ELF-1 (cell line): Measurements from ENCODE around the gene HOXA7.

Source experiments
- DNase-seq: peaks from one replicate; pipeline ENCODE4 v3.0.0-alpha.2; 2016; ENCODE audit warnings: low read depth, low spot score

HOXA7 gene

DNA sequence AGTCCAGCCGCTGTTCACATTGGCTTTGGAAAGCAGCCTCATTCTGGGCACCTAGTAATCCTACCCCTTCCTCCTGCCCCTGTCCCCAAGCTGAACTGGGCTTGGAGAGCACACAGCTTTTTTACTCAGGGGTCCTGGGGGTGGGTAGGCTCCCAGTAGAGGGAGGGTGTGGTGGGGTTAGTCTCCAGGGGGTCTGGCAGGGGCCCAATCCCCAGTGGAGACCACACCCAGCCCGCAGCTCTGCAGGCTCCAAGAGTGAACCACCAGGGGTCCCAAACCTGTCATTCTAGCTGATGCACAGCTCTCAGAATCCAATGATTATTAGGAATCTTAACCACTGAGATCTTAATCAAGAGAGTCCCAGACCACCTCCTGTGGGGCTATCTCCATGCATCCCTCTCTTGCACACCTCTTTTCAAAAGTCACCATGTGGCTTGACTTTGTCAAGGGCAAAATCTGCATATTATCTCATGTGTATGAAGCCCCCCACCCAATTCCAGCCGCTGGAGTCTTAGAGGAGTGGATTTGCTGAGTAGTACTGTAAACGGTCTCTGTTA, 25.9 kb upstream of the HOXA7 start:
- DNase-seq: peak; percentile 6

GRCh38 chr7:27181795-27182275, 25.4 kb upstream of the HOXA7 start:
- DNase-seq: no peak

DNA sequence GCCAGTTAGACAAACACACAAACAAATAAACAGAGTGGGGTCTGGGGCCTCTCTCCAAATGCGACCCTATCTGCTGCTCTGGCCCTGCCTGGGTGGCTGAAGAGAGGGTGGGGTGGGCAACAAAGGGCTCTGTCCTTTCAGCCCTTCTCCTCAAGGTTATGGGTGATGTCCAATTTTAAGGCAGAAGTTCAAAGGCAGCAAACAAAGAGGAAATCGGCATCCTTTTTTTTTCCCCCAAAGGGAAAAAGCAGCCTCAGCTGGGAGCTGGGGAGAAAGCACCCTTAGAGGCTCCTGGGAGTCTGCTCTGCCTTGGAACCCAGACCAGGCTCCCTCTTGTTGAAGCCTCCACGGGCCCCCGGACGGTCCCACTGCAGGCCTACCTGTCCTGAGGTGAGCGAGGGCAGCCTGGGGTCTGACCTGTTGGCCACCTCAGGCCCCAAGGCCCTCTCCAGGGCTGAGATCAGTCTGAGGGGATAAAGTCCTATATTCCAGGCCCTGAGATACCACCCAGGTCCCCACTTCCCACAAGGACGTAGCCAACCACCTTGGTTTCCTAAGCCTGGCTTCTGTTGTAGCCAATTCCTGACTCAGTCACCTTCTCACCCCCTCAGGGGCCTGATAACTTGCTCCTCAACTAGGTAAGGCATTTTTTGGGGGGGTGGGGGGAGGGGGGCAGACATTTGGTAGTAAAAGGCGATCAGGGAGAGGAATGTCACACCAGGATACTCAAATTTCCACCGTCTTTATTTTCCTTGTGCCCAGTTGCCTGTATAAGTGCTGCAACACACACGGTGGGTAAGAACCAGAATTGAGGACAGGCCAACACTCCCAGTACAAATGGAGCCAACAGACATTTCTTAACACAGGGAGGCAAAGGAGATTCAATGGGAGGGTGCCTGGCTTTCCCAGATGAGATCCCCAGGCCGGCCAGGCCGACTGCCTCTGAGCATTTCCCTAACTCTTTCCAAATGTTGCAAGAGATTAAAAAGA, 24.3 kb upstream of the HOXA7 start:
- DNase-seq: no peak

DNA sequence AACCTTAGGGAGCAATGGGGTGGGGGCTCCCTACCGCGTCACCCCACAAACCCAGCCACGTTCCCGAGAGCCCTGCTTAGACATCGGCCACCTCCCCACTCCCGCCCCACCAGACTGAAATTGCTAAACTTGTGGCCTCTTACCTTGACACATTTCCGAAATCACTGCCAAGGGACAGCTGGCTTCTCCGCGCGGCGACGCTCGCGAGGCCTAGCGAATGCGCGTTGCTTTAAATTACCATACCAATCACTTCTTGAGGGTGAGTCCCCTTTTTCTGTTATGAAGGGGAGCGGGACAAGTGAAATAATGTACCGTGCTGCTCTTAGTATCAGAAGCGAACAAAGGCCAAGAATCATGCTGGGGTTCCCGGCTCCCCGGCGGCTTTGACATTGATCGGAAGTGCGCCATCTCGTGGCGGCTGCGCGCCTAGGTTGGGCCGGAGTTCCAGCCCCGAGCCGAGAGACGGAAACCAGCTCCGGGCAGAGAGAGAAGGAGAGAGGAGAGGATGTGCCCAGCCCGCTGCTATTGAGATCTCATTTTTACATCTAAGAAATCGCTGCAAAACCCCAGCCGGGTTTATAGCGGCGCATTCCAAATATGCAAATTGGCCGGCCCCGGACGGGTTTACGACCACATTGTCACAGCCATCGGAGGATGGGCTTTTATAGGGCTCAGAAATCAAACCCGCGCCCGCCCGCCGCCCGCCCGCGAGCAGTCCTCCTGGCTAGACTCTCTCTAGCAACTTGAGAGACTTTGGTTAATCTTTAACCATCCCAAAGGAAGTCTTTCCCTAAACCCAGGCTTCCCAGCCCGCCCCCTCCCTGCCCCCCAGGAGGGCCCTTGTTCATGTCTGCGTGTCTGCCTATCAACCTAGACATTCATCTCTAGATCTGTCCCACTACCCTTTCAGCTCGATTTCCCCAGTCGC, 23.3 kb upstream of the HOXA7 start:
- peak; percentile 88 for DNase-seq

GRCh38 chr7:27179030-27179429, 22.6 kb upstream of the HOXA7 start:
- DNase-seq: no peak

- DNase-seq: no peak
Measured at GRCh38 chr7:27178366-27178765, 21.9 kb upstream of the HOXA7 start.

DNA sequence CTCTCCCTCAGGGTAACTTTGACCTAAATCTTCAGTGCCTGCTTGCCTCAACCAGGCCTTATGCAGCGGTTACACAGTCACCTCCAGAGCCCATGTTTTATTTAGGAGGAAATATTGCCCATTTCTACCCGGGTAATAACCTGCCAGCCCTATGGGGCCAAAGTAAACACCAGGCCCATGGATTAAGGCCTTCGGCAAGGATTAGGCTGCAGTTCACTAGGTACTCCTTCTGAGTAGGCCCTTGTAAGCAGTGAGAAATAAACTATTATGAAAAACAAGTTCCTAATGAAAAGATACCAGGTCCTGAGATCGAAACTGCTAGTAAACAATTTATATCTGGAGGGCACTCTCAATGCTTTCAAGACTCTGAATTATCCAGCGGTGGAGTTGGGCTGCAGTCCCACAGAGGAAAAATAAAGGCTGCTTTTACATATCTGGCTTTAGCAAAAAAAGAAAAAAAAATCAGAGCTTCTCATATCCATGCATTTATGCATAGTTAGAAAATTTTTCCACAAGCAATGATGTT, 21.4 kb upstream of the HOXA7 start:
- DNase-seq: no peak

- DNase-seq: no peak
Measured at GRCh38 chr7:27176962-27177794, 20.7 kb upstream of the HOXA7 start.

GRCh38 chr7:27176524-27176845, 20.0 kb upstream of the HOXA7 start:
- no peak for DNase-seq

GRCh38 chr7:27175626-27176523, 19.4 kb upstream of the HOXA7 start:
- DNase-seq: peak; percentile 66

- DNase-seq: peak; percentile 27
Measured at GRCh38 chr7:27174874-27175625, 18.6 kb upstream of the HOXA7 start.

DNA sequence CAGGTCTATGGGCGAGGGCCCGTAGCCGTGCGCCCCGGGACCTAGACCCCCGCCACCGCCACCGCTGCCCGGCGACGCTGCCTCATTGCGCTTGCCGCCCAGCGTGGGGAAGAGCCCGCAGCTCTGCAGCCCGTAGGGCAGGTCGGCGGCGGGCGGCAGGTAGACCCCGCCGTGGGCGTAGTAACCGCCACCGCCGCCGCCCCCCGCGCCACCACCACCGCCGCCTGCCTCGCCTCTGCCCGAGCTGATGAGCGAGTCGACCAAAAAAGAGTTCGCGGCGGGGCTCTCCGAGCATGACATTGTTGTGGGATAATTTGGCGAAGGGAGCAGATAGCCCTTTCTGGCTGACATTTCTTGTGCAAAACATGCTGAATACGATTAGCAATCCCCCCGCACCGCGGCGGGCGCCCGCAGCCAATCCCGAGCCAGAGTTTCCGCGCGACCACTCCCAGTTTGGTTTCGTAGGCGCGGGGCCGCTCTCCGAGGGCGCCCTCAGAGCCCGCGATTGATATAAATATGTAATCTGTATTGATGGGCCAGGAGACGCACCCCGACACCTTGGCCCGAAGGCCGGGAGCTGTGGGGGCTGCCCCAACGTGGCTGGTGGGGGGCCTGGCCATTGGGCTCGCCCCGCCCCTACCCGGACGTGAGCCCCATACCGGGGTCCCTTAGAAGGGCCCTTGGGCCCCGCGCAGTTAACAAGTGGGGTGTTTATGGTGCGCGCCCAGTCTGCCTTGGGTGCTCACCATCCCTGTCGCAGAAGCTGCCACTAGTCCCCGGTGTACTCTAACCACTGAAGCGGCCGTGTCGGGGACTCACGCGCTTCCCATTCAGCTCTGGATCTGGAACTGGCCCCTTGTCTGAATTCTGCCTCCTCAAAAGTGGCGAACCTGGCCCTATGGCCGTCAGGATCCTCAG, 17.7 kb upstream of the HOXA7 start, which contains the start of gene HOXA10:
Gene HOXA10, minus strand, starts transcription at position 365 of the 918 bp plus-strand sequence. Its CDS starts 14 bp downstream, at position 351.
- peak; percentile 42 for DNase-seq

DNA sequence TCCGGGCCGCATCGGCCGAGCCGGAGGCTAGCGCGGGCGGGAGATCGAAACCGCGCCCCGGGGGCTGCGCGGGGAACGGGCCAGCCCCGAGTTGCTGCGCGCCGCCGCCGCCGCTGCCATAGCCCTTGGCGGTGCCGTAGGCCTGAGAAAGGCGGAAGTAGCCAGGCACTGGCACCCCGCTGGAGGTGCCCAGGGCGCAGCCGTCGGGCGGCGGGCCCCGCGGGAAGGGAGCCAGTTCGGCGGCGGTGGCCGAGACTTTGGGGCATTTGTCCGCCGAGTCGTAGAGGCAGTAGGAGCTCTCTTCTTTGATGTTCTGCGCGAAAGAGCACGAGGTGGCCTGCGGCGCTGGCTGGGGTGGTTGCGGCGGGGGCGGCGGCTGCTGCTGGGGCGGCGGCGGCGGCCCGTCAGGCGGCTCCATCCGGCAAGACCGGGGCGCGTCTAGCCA, 17.1 kb upstream of the HOXA7 start:
- DNase-seq: peak; percentile 44

DNA sequence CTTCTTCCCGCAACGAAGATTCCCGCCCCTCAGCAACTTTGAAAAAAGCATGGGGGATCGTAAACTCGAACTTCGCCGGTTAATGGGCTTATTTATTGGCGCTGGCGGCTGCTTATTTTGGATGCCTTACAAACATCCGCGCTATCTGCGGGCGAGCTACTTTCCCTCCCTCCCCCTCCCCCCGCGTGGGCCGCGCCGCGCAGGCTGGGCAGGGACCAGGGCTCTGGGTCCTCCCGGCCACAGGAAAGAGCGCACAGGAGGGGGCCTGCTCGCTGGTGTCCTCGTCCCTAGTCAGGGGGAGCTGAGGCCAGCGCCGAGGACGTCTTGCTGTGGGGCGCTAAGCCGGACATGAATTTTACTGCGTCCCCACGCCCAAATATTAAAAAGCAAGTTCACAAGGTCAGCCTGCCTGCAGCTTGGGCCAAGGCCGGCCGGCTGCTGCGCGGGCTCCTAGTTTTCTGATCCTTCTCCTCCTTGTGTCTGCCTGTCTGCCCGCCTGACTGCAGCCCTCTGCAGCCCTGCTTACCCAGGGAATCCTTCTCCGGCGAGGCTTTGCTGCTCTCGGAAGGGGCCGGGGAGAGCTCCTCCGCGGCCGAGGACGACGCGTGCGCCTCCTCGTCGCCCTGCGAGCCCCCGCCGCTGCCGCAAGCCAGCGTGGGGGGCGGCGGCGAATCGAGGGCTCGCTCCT, 16.5 kb upstream of the HOXA7 start:
- peak; percentile 70 for DNase-seq

DNA sequence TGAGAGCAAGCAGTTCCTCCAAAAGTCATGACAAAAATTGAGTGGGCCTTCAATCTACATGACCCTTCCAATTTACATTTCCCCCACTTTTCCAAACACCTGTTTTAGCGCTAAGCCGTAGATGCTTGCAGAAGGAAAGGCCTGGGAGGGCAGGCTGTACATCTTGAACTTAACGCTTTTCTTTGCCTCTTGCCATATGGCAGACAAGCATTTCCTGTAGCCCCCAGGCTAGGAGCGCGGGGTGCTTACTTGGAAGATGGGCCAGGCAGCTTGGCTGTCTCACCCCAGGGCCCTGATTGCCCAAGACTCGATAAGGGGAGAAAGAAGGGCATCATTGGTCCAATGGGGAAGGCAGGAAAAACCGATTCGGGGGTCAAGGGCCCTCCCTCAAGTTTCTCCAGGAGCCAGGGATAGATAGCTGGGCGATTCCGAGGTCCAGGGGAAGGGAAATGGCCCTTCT, 15.9 kb upstream of the HOXA7 start:
- DNase-seq: no peak

DNA sequence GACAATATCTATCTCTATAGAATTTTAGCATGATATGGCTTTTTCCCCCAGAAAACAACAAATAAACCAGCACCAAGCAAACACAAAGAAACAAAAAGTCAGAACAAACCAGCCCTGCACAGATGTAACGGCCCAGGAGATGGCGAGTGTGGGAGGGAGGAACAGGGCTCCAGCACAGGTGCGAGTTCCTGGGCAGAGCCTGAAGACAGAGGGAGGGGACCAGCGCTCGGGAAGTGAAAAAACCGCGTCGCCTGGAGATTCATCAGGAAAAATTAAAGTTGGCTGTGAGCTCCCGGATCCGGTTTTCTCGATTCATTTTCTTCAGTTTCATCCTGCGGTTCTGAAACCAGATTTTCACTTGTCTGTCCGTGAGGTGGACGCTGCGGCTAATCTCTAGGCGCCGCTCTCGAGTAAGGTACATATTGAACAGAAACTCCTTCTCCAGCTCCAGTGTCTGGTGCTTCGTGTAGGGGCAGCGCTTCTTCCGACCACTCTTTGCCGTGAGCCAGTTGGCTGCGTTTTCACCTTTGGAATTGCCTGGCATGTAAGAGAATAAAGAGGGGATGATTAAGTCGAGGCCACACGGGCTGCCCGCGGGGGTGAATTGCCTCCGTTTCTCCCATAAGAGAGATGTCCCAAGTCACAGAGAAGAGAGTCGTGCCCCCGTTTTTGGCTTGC, 15.3 kb upstream of the HOXA7 start:
- peak; percentile 70 for DNase-seq

GRCh38 chr7:27171325-27171636, 14.8 kb upstream of the HOXA7 start:
- peak; percentile 77 for DNase-seq
